CMK (cell line): ENCODE data around the gene WDR90.

ENCODE experiments used
- DNase-seq: peaks from one replicate; pipeline ENCODE4 v3.0.0-alpha.2; 2010; ENCODE audit warnings: low read depth

The WDR90 gene

GRCh38 chr16:676913-677312 is 27.7 kb downstream of the WDR90 start:
- DNase-seq = no peak

GRCh38 chr16:677316-678190 is 28.4 kb downstream of the WDR90 start:
- no peak for DNase-seq

DNA sequence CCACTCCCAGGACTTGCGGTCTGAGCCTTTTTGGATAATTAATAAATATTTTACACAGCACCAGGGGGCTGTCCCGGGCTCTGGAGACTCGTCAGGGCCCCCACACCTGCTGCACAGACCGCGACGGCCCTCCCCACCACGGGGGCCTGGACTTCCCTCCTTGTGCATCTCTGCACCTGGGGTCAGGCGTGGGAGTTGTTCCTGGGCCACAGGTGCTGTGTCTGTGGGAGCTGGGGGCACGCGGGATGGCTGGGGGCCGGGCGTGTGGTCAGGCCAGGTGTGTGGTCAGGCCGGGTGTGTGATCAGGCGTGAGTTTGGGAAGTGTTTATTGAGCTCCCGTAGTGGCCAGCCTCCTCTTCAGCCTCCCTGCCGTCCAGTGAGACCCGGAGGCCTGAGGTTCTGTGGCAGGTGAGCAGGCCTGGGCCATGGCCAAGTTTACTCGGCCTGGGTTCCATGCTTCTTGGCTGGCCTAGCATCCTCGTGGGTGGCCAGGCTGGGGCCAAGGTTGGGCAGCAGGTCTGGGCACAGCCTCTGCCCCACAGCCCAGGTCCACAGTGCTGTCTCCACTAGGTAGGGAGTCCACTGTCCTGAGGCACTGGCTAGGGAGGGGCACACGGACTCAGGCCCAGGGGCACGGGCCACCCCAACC is 29.2 kb downstream of the WDR90 start:
- DNase-seq = no peak

DNA sequence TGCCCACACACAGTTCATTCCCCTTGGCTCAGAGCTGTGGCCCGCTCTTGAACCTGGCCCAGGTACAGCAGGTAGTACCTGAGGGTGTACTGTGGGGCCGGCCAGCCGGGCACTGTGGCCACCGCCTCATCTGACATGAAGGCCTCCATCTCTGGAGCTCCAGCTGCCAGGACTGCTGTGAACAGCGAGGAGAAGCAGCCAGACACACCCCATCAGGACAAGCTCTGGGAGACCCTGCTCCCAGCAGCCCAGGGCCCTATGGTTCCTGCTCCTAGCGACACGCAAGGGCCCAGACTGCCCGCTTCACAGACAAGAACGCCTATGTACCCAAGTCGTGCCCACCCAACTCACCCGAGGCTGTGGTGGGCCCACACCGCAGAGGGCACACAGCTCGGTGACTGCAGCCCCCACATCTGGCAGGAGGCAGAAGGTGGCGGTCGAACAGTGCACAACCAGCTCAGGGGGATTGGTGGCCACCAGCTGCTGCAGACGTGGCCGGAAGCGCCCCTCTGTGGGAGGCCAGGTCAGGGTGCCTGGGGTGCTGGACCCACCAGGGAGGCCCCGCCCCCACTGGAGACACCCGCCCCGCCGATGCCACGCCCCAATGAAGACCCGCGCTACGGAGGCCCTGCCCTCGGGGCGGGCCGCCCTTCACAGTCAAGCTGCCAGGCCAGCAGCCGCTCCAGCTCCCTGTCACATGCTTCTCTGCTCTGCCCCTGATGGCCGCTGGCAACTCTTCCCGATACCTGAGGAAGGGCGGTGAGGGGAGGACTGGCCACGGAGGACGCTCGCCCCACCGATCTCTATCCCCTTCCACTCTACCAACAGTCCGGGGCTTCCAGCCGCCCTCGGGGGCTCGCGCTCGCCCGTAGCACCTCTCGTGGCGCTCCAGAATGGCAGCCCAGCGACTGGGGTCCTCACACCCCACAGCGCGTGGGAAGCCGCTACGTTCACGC is 30.0 kb downstream of the WDR90 start:
- DNase-seq = peak; percentile 67

DNA sequence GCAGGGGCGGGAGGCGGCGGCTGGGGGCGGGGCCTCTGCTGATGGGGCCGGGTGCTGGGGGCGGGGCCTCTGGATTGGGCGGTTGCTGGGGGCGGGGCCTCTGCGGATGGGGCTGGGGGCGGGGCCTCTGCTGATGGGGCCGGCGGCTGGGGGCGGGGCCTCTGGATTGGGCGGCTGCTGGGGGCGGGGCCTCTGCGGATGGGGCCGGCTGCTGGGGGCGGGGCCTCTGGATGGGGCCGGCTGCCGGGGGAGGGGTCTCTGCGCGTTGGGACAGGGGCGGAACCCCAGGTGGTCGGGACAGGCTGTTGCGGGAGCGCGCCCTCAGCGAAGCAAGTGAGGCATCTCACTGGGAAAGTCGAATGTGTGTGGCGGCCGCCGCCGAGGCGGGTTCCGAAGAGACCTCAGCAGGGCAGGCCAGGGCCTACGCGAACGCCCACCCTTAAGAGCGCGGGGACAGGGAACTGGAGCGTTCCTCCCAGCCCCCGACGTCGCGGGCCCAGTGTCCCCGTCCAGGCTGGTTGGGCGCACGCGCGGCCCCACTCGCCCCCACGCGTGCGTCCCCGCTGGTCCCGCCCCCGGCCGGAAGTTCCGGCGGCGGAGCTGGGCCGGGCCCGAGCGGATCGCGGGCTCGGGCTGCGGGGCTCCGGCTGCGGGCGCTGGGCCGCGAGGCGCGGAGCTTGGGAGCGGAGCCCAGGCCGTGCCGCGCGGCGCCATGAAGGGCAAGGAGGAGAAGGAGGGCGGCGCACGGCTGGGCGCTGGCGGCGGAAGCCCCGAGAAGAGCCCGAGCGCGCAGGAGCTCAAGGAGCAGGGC is 30.9 kb downstream of the WDR90 start, which contains the start of gene STUB1:
Gene STUB1 (plus strand): TSS at position 597 of the 811 bp plus-strand sequence. CDS start 116 bp downstream, at position 713.
- no peak for DNase-seq

DNA sequence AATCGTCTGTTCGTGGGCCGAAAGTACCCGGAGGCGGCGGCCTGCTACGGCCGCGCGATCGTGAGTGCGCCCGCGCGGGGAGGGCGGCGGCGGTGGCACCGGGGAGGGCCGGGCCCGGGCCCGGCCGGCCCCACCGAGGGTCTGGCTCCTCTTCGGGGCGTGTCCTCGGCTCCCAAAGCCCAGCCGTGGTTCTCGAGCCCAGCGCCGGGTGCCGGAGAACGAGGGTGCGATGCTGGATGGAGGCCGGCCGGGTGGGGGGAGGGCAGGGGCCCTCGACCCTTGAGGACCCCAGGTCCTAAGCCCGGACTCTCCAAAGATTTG is 31.4 kb downstream of the WDR90 start:
- no peak for DNase-seq

DNA sequence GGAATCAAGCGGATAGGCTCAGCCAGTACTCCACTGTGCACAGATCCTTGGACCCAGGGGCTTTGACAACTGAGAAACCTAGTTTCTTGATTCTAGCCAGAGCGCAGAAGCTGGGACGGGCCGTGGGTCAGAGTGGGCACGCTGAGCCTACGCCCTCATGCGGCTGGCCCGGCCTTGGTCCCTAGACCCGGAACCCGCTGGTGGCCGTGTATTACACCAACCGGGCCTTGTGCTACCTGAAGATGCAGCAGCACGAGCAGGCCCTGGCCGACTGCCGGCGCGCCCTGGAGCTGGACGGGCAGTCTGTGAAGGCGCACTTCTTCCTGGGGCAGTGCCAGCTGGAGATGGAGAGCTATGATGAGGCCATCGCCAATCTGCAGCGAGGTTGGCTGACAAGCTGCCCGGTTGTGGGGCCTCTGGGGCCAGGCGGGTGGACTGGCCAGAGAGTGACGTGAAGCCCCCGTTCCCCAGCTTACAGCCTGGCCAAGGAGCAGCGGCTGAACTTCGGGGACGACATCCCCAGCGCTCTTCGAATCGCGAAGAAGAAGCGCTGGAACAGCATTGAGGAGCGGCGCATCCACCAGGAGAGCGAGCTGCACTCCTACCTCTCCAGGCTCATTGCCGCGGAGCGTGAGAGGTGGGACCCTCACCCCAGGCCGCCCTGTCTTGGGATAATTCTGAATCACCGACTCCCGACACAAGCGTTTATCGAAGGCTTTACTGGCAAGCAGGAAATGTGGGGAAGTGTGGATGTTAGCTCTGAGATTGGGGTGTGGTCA is 32.0 kb downstream of the WDR90 start:
- DNase-seq = no peak

DNA sequence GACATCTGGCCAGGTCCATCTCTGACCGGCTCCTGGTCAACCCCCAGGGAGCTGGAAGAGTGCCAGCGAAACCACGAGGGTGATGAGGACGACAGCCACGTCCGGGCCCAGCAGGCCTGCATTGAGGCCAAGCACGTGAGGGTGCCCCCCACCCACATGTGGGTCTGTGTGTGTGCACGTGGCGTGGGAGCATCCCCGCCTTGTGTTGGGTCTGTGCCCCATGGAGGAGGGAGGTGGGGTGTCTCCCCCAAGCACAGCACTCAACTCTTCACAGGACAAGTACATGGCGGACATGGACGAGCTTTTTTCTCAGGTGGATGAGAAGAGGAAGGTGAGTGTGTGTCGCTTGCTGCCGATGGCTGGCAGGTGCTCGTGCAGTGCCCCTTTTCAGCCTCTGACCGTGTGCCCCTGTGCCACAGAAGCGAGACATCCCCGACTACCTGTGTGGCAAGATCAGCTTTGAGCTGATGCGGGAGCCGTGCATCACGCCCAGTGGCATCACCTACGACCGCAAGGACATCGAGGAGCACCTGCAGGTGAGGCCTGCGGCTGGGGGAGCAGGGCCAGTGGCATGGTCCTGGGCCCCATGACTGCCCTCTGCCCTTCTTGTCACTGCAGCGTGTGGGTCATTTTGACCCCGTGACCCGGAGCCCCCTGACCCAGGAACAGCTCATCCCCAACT is 32.7 kb downstream of the WDR90 start:
- no peak for DNase-seq

GRCh38 chr16:682493-683395 is 33.6 kb downstream of the WDR90 start:
- no peak for DNase-seq

DNA sequence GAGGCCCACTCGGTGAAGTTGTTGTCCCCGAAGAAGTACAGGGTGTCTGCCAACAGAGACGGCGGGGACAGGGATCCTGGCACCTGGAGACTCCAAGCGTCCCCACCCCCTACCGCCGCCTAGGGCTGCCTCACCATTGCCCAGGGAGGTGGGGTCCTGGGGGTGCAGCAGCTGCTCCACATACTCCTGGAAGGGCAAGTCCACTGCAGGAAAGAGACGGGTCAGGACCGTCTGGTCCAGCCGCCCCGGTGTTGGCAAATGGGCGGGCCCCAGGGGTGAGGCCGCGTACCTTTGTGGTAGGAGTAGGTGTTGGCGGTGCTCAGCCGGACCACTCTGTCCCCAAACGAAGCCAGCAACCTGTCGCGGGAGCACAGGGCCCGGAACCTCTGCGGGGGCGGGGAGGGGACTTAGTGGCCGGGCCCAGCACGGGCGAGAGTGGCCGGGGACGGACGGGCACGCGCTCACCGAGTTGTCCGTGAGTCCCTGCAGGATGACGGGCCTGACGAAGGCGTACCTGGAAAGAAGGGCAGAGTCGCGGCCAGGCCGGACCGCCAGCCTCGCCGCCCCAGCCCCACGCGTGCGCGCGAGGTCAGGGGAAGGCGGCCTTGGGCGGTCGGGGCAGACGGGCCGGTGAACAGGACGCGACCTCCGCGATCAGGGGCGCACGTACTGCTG is 34.4 kb downstream of the WDR90 start:
- no peak for DNase-seq

DNA sequence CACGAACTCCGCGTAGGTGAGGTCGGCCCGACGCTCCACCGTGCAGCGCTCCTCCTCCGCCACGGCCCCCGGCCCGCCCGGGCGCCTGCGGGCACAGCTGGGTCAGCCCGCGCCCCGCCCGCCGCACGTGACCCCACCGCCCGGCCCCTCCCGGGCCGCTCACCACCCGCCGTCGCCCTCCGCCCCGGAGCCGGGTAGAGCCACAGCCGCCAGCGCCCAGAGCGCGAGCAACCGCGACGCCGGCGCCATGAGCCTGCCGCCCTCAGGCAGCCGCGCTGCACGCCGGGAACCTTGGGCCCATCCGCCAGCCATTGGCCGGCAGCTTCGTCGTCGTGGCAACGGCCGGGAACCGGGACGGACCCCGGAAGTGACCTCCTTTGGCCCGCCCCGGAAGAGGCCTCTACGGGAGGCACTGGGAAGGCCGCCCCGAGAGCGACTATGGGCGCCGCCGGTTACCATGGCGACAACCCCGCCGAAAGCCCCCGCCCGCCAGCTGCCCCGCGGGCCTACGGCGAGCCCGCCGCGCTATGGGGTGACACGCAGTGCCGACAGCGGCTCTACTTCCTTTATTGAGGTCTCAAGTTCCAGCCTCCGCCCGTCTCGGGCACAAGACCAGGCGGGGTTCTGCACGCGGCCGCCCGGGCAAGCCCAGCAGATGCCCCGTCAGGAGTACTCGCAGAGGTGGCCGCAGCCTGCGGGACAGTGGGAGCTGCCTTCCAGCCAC is 35.1 kb downstream of the WDR90 start, which contains the start of gene JMJD8:
Gene JMJD8 (minus strand): TSS at position 264 of the 724 bp plus-strand sequence. CDS start 15 bp downstream, at position 249.
- peak; percentile 77 for DNase-seq

GRCh38 chr16:684961-685696 is 36.0 kb downstream of the WDR90 start:
- no peak for DNase-seq

DNA sequence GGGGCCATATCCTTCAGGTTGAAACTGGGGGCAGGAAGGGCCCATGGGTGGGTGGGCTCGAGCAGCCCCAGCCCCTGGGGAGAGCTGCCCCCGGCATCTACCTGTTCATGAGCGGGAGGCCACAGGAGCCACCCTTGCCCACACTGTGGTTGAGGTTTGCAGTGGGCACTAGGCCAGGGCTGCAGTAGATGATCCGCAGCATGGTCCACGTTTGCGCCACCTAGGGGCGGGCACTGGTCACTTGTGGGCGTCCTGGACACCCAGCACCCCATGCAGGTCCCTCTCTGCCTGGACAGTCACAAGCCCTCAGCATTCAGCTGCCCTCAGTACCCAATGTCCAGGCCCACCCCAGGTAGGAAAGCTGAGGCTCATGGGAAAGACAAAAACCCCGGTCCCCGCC is 36.8 kb downstream of the WDR90 start:
- DNase-seq = no peak

DNA sequence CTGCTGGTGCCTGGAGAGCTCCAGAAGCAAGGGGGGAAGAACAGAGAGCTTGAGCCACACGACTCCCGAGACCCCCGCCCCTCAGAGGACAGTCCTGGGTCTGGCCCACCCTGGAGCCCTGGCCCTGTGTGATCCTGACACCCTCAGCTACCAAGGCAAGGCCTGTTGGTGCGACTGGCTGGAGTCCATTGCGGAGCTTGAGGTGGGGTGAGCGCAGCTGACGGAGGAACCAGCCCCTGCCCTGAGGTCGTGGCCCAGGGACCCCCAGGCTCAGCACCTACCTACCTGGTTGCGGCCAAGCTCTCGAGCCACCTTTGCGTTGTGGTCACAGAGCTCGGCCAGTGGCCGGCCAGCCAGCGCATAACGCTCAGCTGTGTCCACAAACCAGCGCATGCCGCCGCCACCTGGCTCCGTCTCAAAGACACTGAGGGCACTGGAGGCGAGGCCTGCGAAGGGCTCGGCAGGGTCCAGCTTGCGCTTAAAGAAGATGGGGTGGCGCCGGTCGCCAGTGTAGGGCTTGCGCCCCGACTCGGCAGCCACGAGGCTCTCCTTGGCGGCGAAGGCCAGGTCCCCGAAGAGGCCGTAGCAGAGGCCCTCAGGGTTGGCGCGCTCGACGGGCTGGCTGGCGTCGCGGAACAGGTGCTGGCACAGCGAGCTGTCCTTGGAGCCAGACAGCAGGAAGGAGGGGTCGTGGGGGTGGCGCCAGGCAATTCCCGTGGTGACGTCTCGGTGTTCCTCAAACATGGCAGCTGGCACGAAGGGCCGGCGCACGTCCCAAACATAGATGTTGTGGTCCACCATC is 37.5 kb downstream of the WDR90 start:
- no peak for DNase-seq

- no peak for DNase-seq
Observed at GRCh38 chr16:687499-687898, 38.3 kb downstream of the WDR90 start.
